ENCODE results near the gene ECE1.

DNA sequence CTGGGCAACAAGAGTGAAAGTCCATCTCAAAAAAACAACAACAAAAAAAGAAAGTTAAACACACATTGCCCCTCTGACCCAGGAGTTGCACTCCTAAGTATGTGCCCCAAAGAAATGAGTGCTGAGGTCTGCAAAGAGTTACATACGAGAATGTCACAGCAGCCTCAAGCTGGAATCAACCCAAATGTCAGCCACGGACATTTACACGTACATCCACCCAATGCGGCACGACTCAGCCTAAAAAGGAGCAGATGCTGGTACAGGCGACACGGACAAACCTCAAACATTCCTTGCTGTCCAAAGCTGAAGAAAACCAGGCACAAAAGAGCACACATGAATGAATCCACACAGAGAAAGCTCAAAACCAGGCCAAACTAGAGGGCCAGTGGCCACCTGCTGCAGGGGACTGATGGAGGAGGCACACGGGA lies 46.8 kb upstream of the ECE1 start:
- TF ChIP-seq, protein P1, sequence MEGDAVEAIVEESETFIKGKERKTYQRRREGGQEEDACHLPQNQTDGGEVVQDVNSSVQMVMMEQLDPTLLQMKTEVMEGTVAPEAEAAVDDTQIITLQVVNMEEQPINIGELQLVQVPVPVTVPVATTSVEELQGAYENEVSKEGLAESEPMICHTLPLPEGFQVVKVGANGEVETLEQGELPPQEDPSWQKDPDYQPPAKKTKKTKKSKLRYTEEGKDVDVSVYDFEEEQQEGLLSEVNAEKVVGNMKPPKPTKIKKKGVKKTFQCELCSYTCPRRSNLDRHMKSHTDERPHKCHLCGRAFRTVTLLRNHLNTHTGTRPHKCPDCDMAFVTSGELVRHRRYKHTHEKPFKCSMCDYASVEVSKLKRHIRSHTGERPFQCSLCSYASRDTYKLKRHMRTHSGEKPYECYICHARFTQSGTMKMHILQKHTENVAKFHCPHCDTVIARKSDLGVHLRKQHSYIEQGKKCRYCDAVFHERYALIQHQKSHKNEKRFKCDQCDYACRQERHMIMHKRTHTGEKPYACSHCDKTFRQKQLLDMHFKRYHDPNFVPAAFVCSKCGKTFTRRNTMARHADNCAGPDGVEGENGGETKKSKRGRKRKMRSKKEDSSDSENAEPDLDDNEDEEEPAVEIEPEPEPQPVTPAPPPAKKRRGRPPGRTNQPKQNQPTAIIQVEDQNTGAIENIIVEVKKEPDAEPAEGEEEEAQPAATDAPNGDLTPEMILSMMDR (IDR thresholded peaks at IDR 0.05 in 8 of 11, conservative IDR thresholded peaks at IDR 0.05 in 3 of 11) = no peak
- TF ChIP-seq POLR2A (IDR thresholded peaks at IDR 0.05) (no peak), POLR2AphosphoS5 (IDR thresholded peaks at IDR 0.05) (no peak)

All from spleen (tissue), 7 donors.